Neutrophil (primary cell): ENCODE measurements around the gene SETBP1.

Source experiments
- H3K27ac ChIP-seq: fragments of 200-600 bp; sonication (generic); 2 replicates; pipeline ENCODE4 v1.5.1; 2016; ENCODE audit warnings: mild to moderate bottlenecking, moderate library complexity
- H3K27me3 ChIP-seq: fragments of 200-600 bp; sonication (generic); 2 replicates; pipeline ENCODE4 v1.6.0; 2016; ENCODE audit warnings: mild to moderate bottlenecking
- H3K36me3 ChIP-seq: fragments of 200-600 bp; sonication (generic); 2 replicates; pipeline ENCODE4 v1.5.1; 2017
- H3K4me1 ChIP-seq, 2 experiments: fragments of 200-600 bp in 1 of 2; sonication (generic) in 1 of 2; 1 replicate in 1 of 2; 2 replicates in 1 of 2; pipeline versions ENCODE4 v1.5.1 to v1.6.1; 2013 to 2016; ENCODE audit warnings: low read depth in 1 of 2, low read length in 1 of 2, mild to moderate bottlenecking in 1 of 2, moderate library complexity in 1 of 2; ENCODE audit not compliant: control insufficient read depth in 1 of 2, insufficient read depth in 1 of 2
- H3K4me3 ChIP-seq, 2 experiments: fragments of 200-600 bp in 1 of 2; sonication (generic) in 1 of 2; 1 replicate in 1 of 2; 2 replicates in 1 of 2; pipeline ENCODE4 v1.5.1; 2013 to 2016; ENCODE audit warnings: low read depth in 1 of 2, low read length in 1 of 2, mild to moderate bottlenecking in 1 of 2, moderate library complexity in 1 of 2
- H3K9me3 ChIP-seq: fragments of 200-600 bp; sonication (generic); 2 replicates; pipeline ENCODE4 v1.5.1; 2016
- CTCF ChIP-seq: fragments of 200-600 bp; sonication (generic); IDR thresholded peaks from 2 replicates; pipeline ENCODE4 v1.5.1; 2016; ENCODE audit warnings: antibody characterized with exemption

The SETBP1 gene

GRCh38 chr18:45039376-45039775, 358.7 kb downstream of the SETBP1 start:
- Histone ChIP-seq H3K4me1 (peaks cover 7 to 8% of the 10 kb centered on the region in 2 experiments), H3K27me3 (no peaks in the 10 kb centered on the region), H3K36me3 (no peaks in the 10 kb centered on the region), H3K4me3 (no peak overlapping the region), H3K9me3 (no peaks in the 10 kb centered on the region), H3K27ac (no peak overlapping the region)
- no peak for TF ChIP-seq CTCF

GRCh38 chr18:45040879-45041278, 360.2 kb downstream of the SETBP1 start:
- Histone ChIP-seq H3K36me3 (no peaks in the 10 kb centered on the region), H3K27ac (no peak overlapping the region), H3K4me3 (no peak overlapping the region), H3K4me1 (peaks cover 7 to 8% of the 10 kb centered on the region in 2 experiments), H3K9me3 (no peaks in the 10 kb centered on the region), H3K27me3 (no peaks in the 10 kb centered on the region)
- no peak for TF ChIP-seq CTCF

GRCh38 chr18:45044787-45045186, 364.1 kb downstream of the SETBP1 start:
- no peak for TF ChIP-seq CTCF

GRCh38 chr18:45046228-45046627, 365.5 kb downstream of the SETBP1 start:
- Histone ChIP-seq H3K9me3 (no peaks in the 10 kb centered on the region), H3K27me3 (no peaks in the 10 kb centered on the region), H3K27ac (no peak overlapping the region), H3K36me3 (no peaks in the 10 kb centered on the region), H3K4me1 (peaks cover 8 to 11% of the 10 kb centered on the region in 2 experiments), H3K4me3 (no peak overlapping the region)
- no peak for TF ChIP-seq CTCF

More at GRCh38 chr18:45044787-45045186, 364.1 kb downstream of the SETBP1 start:
- Histone ChIP-seq H3K4me1 (peaks cover 7% of the 10 kb centered on the region in 2 experiments), H3K36me3 (no peaks in the 10 kb centered on the region), H3K4me3 (no peak overlapping the region), H3K9me3 (no peaks in the 10 kb centered on the region), H3K27me3 (no peaks in the 10 kb centered on the region), H3K27ac (no peak overlapping the region)

GRCh38 chr18:45046961-45047360, 366.3 kb downstream of the SETBP1 start:
- no peaks in the 10 kb centered on the region for H3K36me3 ChIP-seq
- no peak overlapping the region for H3K27ac ChIP-seq
- no peak for TF ChIP-seq CTCF

More at GRCh38 chr18:45046961-45047360, 366.3 kb downstream of the SETBP1 start:
- Histone ChIP-seq H3K4me3 (no peak overlapping the region), H3K9me3 (no peaks in the 10 kb centered on the region), H3K27me3 (no peaks in the 10 kb centered on the region), H3K4me1 (peaks cover 8 to 11% of the 10 kb centered on the region in 2 experiments)
